ENCODE results near the gene MYO1C. TPM values are rescaled to one million over a fixed set of nuclear protein-coding genes. Genes with fewer than 3 reads are reported as not detected.

MYO1C gene
- total and polyA plus RNA-seq, 2 of the 8 experiments (the other 6 are each of a cell fraction or from before 2014, with no cell fraction given): 40.1 to 78.6 TPM

GRCh38 chr17:1487939-1488825 lies 4.3 kb downstream of the MYO1C start:
- Histone ChIP-seq H2BK120ac (replicated peaks; ENCODE audit: low read depth, low read length) (no peak overlapping the region), H2AK5ac (ENCODE audit: low read depth, low read length) (peak overlapping the region; percentile 43), H2BK15ac (ENCODE audit: low read length) (peak overlapping the region; percentile 25), H3K4me2 (ENCODE audit: insufficient read depth in 1 of 2, low read depth in 2 of 2, low read length in 2 of 2) (peak overlapping the region; percentile 67 to 74), H4K5ac (ENCODE audit: insufficient read length, low read depth, low read length) (no peak overlapping the region), H2AFZ (ENCODE audit: low read length) (no peak overlapping the region), H3K79me1 (ENCODE audit: low read depth, low read length) (no peaks in the 10 kb centered on the region; the same call in 1 of the 2 replicates), H3K36me3 (ENCODE audit: control insufficient read depth in 2 of 4, insufficient read depth in 4 of 4, low read length in 3 of 4) (peaks cover 0 to 3% (median 1%) of the 10 kb centered on the region in 4 experiments; a peak in 1 of 8 replicates), H4K91ac (replicated peaks; ENCODE audit: insufficient read length, low read length) (no peak overlapping the region), H4K8ac (ENCODE audit: extremely low read depth, insufficient read depth, low read length) (peak overlapping the region; percentile 58), H2BK12ac (ENCODE audit: low read depth, low read length) (peak overlapping the region; percentile 88), H4K20me1 (replicated peaks in 1 of 2; ENCODE audit: control insufficient read depth in 1 of 2, insufficient read depth in 2 of 2, low read length in 2 of 2) (peaks cover under 1 to 7% of the 10 kb centered on the region in 2 experiments), H2BK5ac (ENCODE audit: low read depth, low read length) (peak overlapping the region; percentile 86), H3K27me3 (replicated peaks in 1 of 4; ENCODE audit: control insufficient read depth in 3 of 4, extremely low read depth in 1 of 4, insufficient read depth in 3 of 4, low read length in 3 of 4) (peaks cover 0 to 6% (median 0%) of the 10 kb centered on the region in 4 experiments; a peak in 2 of 7 replicates), H3K4me1 (replicated peaks in 1 of 4; ENCODE audit: control insufficient read depth in 3 of 4, insufficient read depth in 4 of 4, low read length in 3 of 4) (peaks cover 0 to 24% (median 17%) of the 10 kb centered on the region in 4 experiments; a peak in 6 of 7 replicates), H3K23me2 (ENCODE audit: low read depth, low read length) (peaks cover 17% of the 10 kb centered on the region; the same call in 1 of the 2 replicates), H2BK20ac (ENCODE audit: low read length) (no peak overlapping the region), H3K56ac (replicated peaks; ENCODE audit: insufficient read length, low read depth, low read length) (no peak overlapping the region), H3K18ac (ENCODE audit: extremely low read depth, low read length) (peak overlapping the region; percentile 20), H3K4me3 (ENCODE audit: extremely low read depth in 1 of 4, insufficient read depth in 2 of 4, low read depth in 3 of 4, low read length in 4 of 4) (peak overlapping the region; percentile 24 to 74 (median 48)), H3K4ac (replicated peaks; ENCODE audit: insufficient read length, low read depth, low read length) (no peak overlapping the region), H3K14ac (ENCODE audit: insufficient read length) (no peak overlapping the region), H3K9me3 (ENCODE audit: insufficient read depth in 2 of 2, low read depth in 1 of 2, low read length in 1 of 2) (no peaks in the 10 kb centered on the region), H3K79me2 (ENCODE audit: control insufficient read depth in 1 of 2, insufficient read depth in 2 of 2, low read length in 2 of 2) (no peaks in the 10 kb centered on the region), H3K9ac (replicated peaks in 1 of 4; ENCODE audit: extremely low read depth in 1 of 4, low read depth in 3 of 4, low read length in 3 of 4) (peak overlapping the region in 2 of 4 experiments; percentile 8 to 23; a peak in 2 of 7 replicates), H3K27ac (ENCODE audit: low read depth, low read length) (no peak overlapping the region), H3K23ac (ENCODE audit: insufficient read length) (no peak overlapping the region)
- ChIA-PET POLR2A (ENCODE audit: partially characterized antibody) (interaction anchor here (0.6 to 2.0 kb wide), 10 partner anchors 9 to 138 kb away, joined by 3 to 8 read pairs (median 4); partner anchors contain the start of gene INPP5K), CTCF (ENCODE audit: partially characterized antibody) (interaction anchor here (0.7 to 3.7 kb wide), 5 partner anchors 28 to 160 kb away, joined by 3 to 18 read pairs (median 3); partner anchors contain the start of gene INPP5K)
- no peak for FAIRE-seq
- WGBS, 2 experiments (ENCODE audit: extremely low coverage in 1 of 2, insufficient coverage in 1 of 2, insufficient read length in 1 of 2, insufficient replicate concordance in 2 of 2, low coverage in 1 of 2, low lambda C conversion rate in 2 of 2, missing lambda C conversion rate in 1 of 2): 20% methylated on average over 19 of the region's 72 CpGs; no CpG with 5 or more reads in 1 of the 2 experiments
- peak in 1 of 2 experiments; percentile 87 for DNase-seq (ENCODE audit: low read depth in 1 of 2, low spot score in 2 of 2)
